Stimulated activated CD4-positive, alpha-beta T cell treated with anti-CD3 and anti-CD28 coated beads, Interleukin-1b, Interleukin-23, amount 100 ng/mL, for 1 hour (primary cell): ENCODE measurements around the gene ADCY3.
"Not testable (repeated sequence)": the region's sequence is repeated elsewhere in the genome, so short reads cannot be mapped to it uniquely, and the experiment has no call there.

Source experiments
- DNase-seq, 2 donors: peaks; one replicate each; pipeline ENCODE4 v3.0.0-alpha.2; 2020; ENCODE audit warnings: low read depth in 2 of 2

The ADCY3 gene

GRCh38 chr2:24809316-24810007 is 110.6 kb downstream of the ADCY3 start:
- DNase-seq, result no peak

- no peak for DNase-seq
Measured at GRCh38 chr2:24806661-24807036, 113.4 kb downstream of the ADCY3 start.

GRCh38 chr2:24805811-24806660 is 114.0 kb downstream of the ADCY3 start:
- not testable (repeated sequence) for DNase-seq

- not testable (repeated sequence) for DNase-seq
Measured at GRCh38 chr2:24800487-24800886, 119.5 kb downstream of the ADCY3 start.

- no peak for DNase-seq
Measured at GRCh38 chr2:24797644-24798043, 122.4 kb downstream of the ADCY3 start.

- DNase-seq, result no peak
Measured at GRCh38 chr2:24793761-24794435, 126.1 kb downstream of the ADCY3 start.

GRCh38 chr2:24792874-24793760 is 126.9 kb downstream of the ADCY3 start, which contains the start of the genes CENPO and PTRHD1:
Gene CENPO (plus strand): TSS chr2:24793425. CDS start chr2:24793920, 495 bp downstream.
Gene PTRHD1 (minus strand): TSS chr2:24793391. CDS start chr2:24793377, 14 bp downstream.
- DNase-seq, result peak; percentile 83 to 87

GRCh38 chr2:24792542-24792873 is 127.5 kb downstream of the ADCY3 start:
- no peak for DNase-seq

GRCh38 chr2:24791452-24791851 is 128.6 kb downstream of the ADCY3 start:
- no peak for DNase-seq

- DNase-seq, result no peak
Measured at GRCh38 chr2:24788816-24789215, 131.2 kb downstream of the ADCY3 start.

- DNase-seq, result no peak
Measured at GRCh38 chr2:24787532-24787931, 132.5 kb downstream of the ADCY3 start.

GRCh38 chr2:24785671-24786321 is 134.2 kb downstream of the ADCY3 start:
- DNase-seq, result no peak

GRCh38 chr2:24783641-24784040 is 136.4 kb downstream of the ADCY3 start:
- DNase-seq, result no peak

- no peak for DNase-seq
Measured at GRCh38 chr2:24779116-24779515, 140.9 kb downstream of the ADCY3 start.

- no peak for DNase-seq
Measured at GRCh38 chr2:24774373-24774772, 145.7 kb downstream of the ADCY3 start.

- DNase-seq, result no peak
Measured at GRCh38 chr2:24771764-24772586, 148.1 kb downstream of the ADCY3 start.

GRCh38 chr2:24771061-24771460 is 149.0 kb downstream of the ADCY3 start:
- DNase-seq, result no peak
